Measurements from ENCODE around the gene LMBR1.

Gene LMBR1

GRCh38 chr7:156680281-156680680 lies 212.7 kb downstream of the LMBR1 start:
- no peak for DNase-seq

- no peak for DNase-seq
Measured at GRCh38 chr7:156677374-156678054, 215.5 kb downstream of the LMBR1 start.

- DNase-seq, result no peak
Measured at GRCh38 chr7:156676263-156676662, 216.7 kb downstream of the LMBR1 start.

DNA sequence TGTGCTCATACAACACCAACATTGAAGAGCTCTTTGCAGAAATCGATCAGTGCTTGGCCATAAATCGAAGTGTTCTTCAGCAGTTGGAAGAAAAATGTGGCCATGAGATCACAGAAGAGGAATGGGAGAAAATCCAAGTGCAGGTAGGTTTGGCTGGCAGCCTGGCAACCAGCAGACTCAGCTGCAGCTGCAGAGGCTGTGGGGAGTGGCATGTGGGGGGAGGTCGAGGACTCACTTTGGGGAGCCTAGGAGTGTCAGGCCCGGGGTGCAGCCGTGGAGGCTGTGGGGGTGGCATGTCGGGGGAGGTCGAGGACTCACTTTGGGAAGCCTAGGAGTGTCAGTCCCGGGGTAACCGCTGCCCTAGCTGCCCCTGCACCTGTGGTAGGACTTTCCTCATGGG lies 217.3 kb downstream of the LMBR1 start:
- no peak for DNase-seq

DNA sequence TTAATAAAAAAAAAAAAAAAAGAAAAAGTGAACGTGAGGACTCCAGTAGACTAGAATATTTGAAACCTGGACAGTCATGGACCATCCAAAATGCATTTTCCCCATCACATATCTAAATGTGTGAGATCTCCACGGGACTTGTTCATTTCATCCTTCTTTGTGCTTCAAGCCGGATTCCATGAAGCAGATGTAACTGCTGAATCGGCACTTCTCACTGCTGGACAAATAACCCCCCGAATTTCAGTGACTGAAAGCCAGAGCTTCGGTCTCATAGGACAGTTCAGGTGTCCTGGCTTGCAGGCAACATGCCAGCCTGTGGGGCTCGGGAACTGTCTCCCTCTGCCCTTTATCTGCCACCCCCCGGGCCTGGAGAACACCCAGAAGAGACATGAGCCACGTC lies 219.1 kb downstream of the LMBR1 start:
- DNase-seq, result no peak

- DNase-seq, result no peak
Measured at GRCh38 chr7:156673454-156673853, 219.5 kb downstream of the LMBR1 start.

- DNase-seq, result no peak
Measured at GRCh38 chr7:156669035-156669828, 223.8 kb downstream of the LMBR1 start.

DNA sequence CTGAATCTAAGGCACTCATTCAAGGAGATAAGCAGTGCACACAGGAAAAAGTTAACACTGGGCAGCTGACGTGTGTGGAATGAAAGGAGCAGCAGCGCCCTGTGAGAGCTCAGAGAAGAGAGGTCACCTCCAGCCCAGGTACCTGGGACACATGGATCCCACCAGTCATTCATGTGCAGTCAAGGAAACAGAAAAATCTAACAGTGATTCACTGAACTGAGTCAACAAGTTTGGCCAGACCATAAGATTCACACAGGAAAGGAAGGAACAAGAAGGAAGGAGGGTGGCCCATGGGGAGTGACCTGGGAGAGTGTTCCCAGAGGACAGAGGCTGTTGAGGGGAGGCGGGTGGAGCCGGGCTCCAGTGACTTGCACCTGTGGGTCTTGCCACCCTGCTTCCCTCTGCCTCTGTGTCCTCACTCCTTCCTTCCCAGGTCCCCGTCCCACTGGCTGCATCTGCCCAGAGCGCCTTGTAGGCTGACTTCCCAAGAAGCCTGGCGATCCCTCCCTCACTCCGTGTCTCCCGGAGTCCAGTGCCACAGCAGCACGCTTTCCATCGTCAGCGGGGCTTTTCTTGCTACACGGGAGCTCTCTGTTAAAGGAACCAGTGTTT lies 224.7 kb downstream of the LMBR1 start:
- no peak for DNase-seq

DNA sequence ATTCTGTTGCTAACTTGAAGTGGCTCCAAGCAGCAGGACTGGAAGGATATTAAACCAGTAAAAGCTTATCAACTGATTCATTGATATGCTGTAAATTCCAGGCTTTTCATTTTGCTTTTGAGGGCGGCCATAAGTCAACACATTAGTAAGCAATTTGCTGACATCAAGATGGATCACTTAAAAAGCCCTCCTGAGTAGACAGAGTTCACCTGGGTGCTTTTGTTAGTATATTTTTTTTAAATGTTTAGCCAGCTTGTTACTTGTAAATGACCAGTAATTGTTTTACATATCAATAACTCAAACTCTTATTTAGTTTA lies 225.9 kb downstream of the LMBR1 start:
- DNase-seq, result no peak

DNA sequence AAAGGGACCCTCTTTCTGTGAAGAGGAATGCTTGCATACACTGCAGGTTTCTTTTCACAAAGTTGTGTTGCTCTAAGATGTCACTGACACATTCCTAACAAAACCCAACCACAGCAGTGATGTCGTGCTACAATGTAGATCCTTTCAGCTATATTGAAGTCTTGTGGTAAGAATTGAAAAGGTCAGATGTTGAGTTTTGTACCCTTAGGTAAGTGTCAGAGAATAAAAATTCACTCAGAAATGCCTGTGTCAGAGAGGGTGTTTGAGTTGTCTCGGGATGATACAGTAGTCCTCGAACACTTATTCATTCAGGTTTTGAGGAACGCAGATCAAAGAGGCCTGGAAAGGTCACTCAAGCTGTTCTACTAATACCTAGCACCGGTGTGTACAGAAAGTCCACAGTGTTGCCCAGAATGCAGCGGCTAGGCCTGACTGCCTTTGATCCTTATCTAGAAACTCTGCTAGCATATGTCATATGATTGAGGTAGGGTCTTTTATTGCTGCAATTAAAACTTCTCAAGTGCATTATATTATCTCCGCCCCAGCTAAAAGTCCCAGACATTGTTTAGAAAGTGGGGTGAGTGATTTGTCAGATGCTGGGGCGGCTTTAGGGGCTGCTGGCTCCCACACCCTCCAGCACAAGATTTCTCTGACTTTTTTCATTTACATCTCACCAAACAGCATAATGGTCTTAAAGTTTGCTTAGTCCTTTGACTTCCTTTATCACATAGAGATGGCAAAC lies 226.4 kb downstream of the LMBR1 start:
- DNase-seq, result no peak

DNA sequence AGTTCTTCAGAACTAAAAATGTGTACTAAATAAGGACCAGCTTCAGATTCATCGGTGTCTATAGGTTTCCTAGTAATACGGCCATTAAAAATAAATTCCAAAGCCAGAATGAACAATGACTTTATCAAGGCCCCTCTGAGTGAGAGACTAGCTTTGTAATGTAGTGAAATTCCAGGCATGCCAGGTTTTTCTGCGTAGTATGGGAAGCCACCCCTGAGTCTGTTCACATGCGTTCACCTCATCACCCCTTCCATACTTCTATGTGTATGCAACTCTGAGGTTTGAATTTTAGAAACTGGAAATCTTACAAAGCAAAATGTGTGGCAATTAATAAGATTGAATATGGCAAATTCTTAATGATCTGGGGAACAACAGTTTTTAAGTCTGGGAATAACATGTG lies 227.9 kb downstream of the LMBR1 start:
- no peak for DNase-seq

GRCh38 chr7:156662277-156662676 lies 230.7 kb downstream of the LMBR1 start:
- DNase-seq, result no peak

DNA sequence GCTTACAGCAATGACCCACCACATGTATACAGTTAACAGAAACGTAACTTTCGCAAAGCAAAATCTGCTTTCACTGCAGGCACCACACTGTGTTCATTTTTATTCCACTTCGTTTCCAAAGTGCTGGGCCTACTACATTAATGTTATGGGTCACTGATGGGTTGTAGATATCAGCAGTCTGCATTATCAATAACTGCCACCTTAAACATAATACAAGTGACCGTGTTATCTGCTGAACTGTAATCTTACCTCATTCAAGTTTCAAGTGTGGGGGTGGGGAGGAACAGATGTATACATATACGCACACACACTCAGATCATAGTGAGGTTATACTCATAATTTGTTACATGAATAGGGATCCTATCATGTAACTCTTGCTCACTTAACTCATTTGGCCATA lies 231.3 kb downstream of the LMBR1 start:
- no peak for DNase-seq

DNA sequence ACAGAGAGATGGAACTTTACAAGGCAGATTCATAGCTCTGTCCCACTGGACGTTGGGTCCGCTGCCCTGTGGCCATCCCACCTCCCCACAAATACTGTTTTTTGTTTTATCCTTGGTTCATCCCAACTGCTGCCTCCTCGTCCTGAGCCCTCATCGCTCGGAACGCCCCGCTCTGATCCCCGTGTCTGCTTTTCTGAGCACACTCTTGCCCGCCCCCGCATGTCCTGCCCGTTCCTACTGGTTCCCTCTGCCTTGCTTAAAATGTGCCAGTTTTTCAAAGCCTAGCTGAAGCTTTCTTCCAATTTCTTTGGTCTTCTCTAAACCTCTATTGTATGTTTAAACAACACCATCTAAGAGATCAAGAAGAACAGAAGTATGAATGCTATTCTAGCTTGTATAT lies 233.0 kb downstream of the LMBR1 start:
- DNase-seq, result no peak

- no peak for DNase-seq
Measured at GRCh38 chr7:156659203-156659602, 233.8 kb downstream of the LMBR1 start.

GRCh38 chr7:156657681-156658080 lies 235.3 kb downstream of the LMBR1 start:
- DNase-seq, result no peak

DNA sequence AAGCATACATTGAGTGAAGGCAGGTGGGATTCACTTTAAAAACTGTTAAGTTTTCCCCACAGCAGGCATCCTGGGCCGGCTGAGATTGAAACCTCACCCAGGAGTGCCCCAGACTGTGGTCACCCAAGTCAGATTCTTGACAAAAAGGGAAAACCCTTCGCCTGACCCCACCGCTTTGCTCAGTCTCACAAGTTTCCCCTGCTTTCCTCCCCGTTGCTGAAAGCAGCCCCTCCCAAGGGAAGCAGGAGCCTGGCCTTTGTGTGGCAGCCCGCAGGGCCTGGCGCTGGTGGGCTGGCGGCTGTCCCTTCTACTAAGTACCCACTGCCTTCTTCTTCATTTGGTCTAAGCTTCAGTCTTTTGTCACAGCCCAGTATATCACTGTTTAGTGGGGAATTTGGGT lies 236.4 kb downstream of the LMBR1 start:
- no peak for DNase-seq

DNA sequence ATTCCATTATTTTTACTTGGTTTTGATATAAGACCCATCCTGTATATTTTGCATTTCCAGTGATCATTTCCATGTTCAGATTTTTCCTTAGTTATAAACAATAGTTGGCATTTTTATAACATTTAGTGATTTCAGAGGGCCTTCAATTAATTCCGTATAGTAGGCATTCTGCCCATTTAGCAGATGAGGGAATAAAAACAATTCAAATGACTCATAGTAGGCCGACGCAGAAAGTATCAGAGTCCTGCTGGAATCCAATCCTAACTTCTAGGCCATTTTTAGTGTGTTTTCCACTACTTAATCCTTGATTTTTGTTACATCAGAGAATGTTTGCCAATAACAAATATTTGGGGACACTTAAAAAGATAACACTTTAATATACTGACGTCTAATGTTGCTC lies 237.0 kb downstream of the LMBR1 start:
- no peak for DNase-seq

GRCh38 chr7:156655251-156655650 lies 237.7 kb downstream of the LMBR1 start:
- no peak for DNase-seq

GRCh38 chr7:156654511-156655234 lies 238.3 kb downstream of the LMBR1 start:
- no peak for DNase-seq

- no peak for DNase-seq
Measured at GRCh38 chr7:156652886-156653568, 240.0 kb downstream of the LMBR1 start.

- no peak for DNase-seq
Measured at GRCh38 chr7:156651474-156651873, 241.5 kb downstream of the LMBR1 start.

Measured in CD4-positive, alpha-beta T cell treated with Interleukin-21 for 1 hour (primary cell).